NT2/D1 (cell line): ENCODE data around the gene NCMAP.

ENCODE experiments used
- DNase-seq: peaks from one replicate; pipeline ENCODE4 v3.0.0-alpha.2; 2011; ENCODE audit warnings: low read depth, low spot score
- H3K27me3 ChIP-seq: 2 replicates; pipeline ENCODE4 v1.6.0; 2011; ENCODE audit warnings: mild to moderate bottlenecking; ENCODE audit not compliant: insufficient read length, insufficient read depth
- H3K36me3 ChIP-seq: 2 replicates; pipeline ENCODE4 v1.6.1; 2011; ENCODE audit warnings: mild to moderate bottlenecking, low read length, mixed read lengths; ENCODE audit not compliant: insufficient read depth, insufficient read length
- H3K4me1 ChIP-seq: 2 replicates; pipeline ENCODE4 v1.5.1; 2011; ENCODE audit not compliant: insufficient read depth, insufficient read length
- H3K4me3 ChIP-seq: 2 replicates; pipeline ENCODE4 v1.5.1; 2011; ENCODE audit warnings: low read depth; ENCODE audit not compliant: insufficient read length
- H3K9ac ChIP-seq: 2 replicates; pipeline ENCODE4 v1.6.0; 2011; ENCODE audit warnings: low read depth; ENCODE audit not compliant: insufficient read length
- H3K9me3 ChIP-seq: 2 replicates; pipeline ENCODE4 v1.5.1; 2011; ENCODE audit warnings: mild to moderate bottlenecking, low read length; ENCODE audit not compliant: insufficient read depth
- SUZ12 ChIP-seq: IDR thresholded peaks from 2 replicates; pipeline ENCODE4 v1.6.1; 2011; ENCODE audit not compliant: insufficient read length, insufficient read depth; ENCODE audit errors: extremely low read depth
- YY1 ChIP-seq: IDR thresholded peaks from 2 replicates; pipeline ENCODE4 v1.6.1; 2011; ENCODE audit not compliant: insufficient read length, insufficient read depth
- ZNF274 ChIP-seq: IDR thresholded peaks from 2 replicates; pipeline ENCODE4 v1.6.1; 2011; ENCODE audit warnings: mild to moderate bottlenecking, low read depth, low read length

The NCMAP gene

DNA sequence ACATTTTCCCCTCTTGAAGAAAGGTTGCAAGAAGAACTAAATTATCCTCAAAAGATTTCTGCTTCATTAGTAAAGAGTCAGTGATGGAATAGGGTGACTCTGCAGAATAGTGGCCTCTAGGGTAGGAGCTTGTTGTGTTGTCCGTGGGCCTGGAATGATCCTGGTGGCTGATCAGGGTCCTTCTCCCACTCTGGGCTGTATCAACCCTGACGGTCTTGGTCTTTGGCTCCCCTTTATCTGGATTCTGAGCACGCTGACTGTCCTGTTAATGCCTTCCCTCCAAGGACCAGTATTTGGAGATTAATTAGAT is 50.4 kb downstream of the NCMAP start:
- H3K9ac ChIP-seq = no peak overlapping the region
- DNase-seq = no peak
- H3K36me3 ChIP-seq = no peaks in the 10 kb centered on the region
- H3K4me3 ChIP-seq = no peak overlapping the region
- H3K9me3 ChIP-seq = no peaks in the 10 kb centered on the region
- no peaks in the 10 kb centered on the region for H3K4me1 ChIP-seq
- H3K27me3 ChIP-seq = no peaks in the 10 kb centered on the region
- TF ChIP-seq ZNF274 (no peak), SUZ12 (no peak), YY1 (no peak)

DNA sequence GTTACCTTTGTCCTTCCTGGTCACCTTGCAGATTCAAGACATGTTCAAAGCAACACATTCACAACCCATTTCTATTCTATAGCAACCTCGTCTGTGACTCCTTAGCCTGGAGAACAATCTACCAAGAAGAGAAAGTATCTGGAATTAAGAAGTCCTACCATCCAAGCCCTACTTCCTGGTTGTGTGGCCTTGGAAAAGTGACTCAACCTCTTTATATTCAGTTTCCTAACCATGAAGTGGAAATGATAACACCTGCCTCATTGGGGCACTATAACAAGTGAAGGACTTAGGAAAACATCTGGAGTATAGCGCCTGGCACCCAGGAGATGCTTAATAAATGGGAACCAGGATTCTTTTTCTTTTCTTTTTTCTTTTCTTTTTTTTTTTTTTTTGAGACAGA is 50.7 kb downstream of the NCMAP start:
- no peaks in the 10 kb centered on the region for H3K4me1 ChIP-seq
- no peaks in the 10 kb centered on the region for H3K27me3 ChIP-seq
- no peak overlapping the region for H3K9ac ChIP-seq
- no peaks in the 10 kb centered on the region for H3K36me3 ChIP-seq
- no peak overlapping the region for H3K4me3 ChIP-seq
- no peak for TF ChIP-seq YY1
- no peak for TF ChIP-seq ZNF274
- TF ChIP-seq SUZ12 = no peak
- no peak for DNase-seq
- H3K9me3 ChIP-seq = no peaks in the 10 kb centered on the region

DNA sequence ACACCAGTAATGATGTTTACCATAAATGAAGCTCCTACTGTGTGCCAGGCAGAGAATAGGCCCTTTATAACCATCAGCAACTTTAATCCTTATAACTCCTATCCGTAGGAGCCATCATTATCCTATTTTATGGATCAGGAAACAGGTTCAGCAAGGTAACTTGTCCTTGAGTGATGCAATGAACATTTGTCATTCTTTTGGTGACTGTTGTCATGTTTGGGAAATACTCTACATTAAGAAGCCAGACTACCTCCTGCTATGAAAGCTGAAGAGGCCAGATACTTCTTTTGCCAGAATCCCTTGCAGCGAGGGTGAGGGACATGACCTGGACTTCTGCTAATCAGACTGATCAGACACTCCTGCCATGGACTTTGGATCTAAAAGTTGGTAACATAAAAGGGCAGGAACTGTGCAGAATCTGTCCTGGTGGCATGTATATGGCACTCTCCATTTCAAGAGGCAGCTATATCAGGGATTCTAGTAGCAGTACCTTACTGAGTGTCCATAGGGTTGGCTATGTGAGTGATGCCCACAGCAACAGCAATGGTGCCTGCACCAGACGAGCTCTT is 54.1 kb downstream of the NCMAP start:
- no peak for DNase-seq
- TF ChIP-seq YY1 (no peak), ZNF274 (no peak), SUZ12 (no peak)
- H3K36me3 ChIP-seq = no peaks in the 10 kb centered on the region
- no peak overlapping the region for H3K4me3 ChIP-seq
- no peaks in the 10 kb centered on the region for H3K27me3 ChIP-seq
- no peaks in the 10 kb centered on the region for H3K9me3 ChIP-seq
- no peak overlapping the region for H3K9ac ChIP-seq
- no peaks in the 10 kb centered on the region for H3K4me1 ChIP-seq

DNA sequence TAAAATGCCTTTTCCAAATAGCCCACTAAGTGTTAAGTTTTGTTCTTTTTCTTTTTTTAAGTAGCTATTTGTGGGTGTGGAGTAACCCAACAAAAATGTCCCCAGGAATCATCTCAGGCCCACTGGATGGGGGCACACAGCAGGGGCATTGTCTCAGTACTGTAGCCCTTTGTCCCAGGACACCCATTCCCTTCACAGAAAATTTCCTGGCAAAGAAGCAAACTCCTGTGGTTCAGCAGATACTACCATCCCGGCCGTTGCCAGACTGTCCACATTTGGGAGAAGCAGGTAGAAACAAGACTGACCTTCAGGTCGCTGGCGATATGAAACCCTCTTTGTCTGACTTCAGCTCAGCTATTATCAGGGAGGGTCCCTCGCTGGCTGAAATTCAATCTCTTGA is 63.5 kb downstream of the NCMAP start:
- Histone ChIP-seq H3K4me3 (no peak overlapping the region), H3K27me3 (no peaks in the 10 kb centered on the region), H3K9me3 (no peaks in the 10 kb centered on the region), H3K4me1 (peaks cover 8% of the 10 kb centered on the region), H3K36me3 (no peaks in the 10 kb centered on the region), H3K9ac (no peak overlapping the region)
- TF ChIP-seq YY1 (no peak), SUZ12 (no peak), ZNF274 (no peak)
- DNase-seq = no peak

DNA sequence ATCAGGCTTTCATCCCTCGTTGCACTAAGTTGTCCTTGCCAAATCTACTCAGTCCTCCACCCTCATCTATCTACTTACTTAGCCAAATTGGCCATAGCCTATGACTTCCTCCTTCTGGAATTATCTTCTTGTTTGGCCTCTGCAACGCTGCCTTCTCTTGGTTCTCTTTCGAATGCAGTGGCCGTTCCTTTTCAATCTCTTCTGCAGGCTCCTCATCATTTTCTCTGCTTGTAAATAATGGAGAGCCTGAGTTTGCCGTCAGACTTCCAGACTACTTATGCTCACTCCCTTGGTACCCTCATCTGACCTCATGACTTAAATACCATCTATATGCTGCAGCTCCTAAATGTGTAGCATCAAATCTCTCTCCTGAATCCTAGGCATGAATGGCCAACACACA is 64.8 kb downstream of the NCMAP start:
- no peak for DNase-seq
- peaks cover 8% of the 10 kb centered on the region for H3K4me1 ChIP-seq

DNA sequence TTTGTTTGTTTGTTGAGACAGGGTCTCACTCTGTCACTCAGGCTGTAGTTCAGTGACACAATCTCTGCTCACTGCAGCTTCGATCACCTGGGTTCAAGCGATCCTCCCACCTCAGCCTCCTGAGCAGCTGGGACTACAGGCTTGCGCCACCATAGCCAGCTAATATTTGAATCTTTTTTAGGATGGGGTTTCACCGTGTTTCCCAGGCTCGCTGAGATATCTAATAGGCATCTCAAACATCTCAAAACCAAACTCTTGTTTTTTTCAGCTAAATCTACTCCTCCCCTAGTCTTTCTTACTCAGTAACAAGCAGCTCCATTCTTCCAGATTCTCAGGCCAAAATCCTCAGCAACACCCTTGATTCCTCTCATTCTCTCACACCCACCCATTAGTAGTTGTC is 65.2 kb downstream of the NCMAP start:
- Histone ChIP-seq H3K9ac (no peak overlapping the region), H3K4me1 (peaks cover 8% of the 10 kb centered on the region), H3K4me3 (no peak overlapping the region), H3K27me3 (no peaks in the 10 kb centered on the region), H3K36me3 (no peaks in the 10 kb centered on the region), H3K9me3 (no peaks in the 10 kb centered on the region)
- DNase-seq = no peak
- TF ChIP-seq ZNF274 (no peak), YY1 (no peak), SUZ12 (no peak)

More for the DNA sequence above, 64.8 kb downstream of the NCMAP start:
- Histone ChIP-seq H3K9ac (no peak overlapping the region), H3K36me3 (no peaks in the 10 kb centered on the region), H3K4me3 (no peak overlapping the region), H3K27me3 (no peaks in the 10 kb centered on the region), H3K9me3 (no peaks in the 10 kb centered on the region)
- TF ChIP-seq ZNF274 (no peak), YY1 (no peak), SUZ12 (no peak)

DNA sequence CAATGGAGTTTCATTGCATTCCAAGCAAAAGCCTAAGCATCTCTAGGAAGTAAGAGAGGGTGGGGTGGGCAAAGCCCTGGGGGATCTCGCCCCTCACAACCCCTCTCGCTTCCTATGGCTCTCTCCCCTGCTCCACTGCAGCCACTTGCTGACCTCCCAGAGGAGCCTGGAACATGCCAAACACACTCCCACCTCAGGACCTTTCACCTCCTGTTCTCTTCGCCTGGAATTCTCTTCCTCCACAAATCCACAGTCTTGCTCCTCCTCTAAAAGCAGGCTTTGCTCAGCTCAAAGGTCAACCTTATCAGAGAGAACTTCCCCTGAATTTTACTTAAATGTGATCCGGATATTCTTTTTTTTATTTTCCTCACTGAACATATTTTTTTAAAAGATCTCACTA is 66.3 kb downstream of the NCMAP start:
- no peaks in the 10 kb centered on the region for H3K36me3 ChIP-seq

More for the DNA sequence above, 66.3 kb downstream of the NCMAP start:
- H3K27me3 ChIP-seq = no peaks in the 10 kb centered on the region
- no peak for TF ChIP-seq YY1
- no peak for TF ChIP-seq SUZ12
- no peak for TF ChIP-seq ZNF274
- peaks cover 8% of the 10 kb centered on the region for H3K4me1 ChIP-seq
- H3K4me3 ChIP-seq = no peak overlapping the region
- H3K9me3 ChIP-seq = no peaks in the 10 kb centered on the region
- H3K9ac ChIP-seq = no peak overlapping the region
- no peak for DNase-seq
